Chondrocyte (in vitro differentiated cells): ENCODE measurements around the gene ANTKMT. TPM values are rescaled to one million over a fixed set of nuclear protein-coding genes. Genes with fewer than 3 reads are reported as not detected.

Experiments used
- DNase-seq: peaks from one replicate; pipeline ENCODE4 v3.0.0; 2021; ENCODE audit warnings: mixed read lengths, low spot score
- H3K27ac Mint-ChIP-seq: one replicate; pipeline ENCODE4 v1.8.0; 2021; ENCODE audit warnings: mild to moderate bottlenecking, moderate library complexity, mixed read lengths; ENCODE audit not compliant: unreplicated experiment
- H3K27me3 Mint-ChIP-seq: 2 replicates; pipeline ENCODE4 v1.8.0; 2021; ENCODE audit warnings: low read depth, mixed read lengths
- H3K36me3 Mint-ChIP-seq: 2 replicates; pipeline ENCODE4 v1.8.0; 2021; ENCODE audit warnings: low read depth, mixed read lengths
- H3K4me1 Mint-ChIP-seq: 2 replicates; pipeline ENCODE4 v1.8.0; 2021; ENCODE audit warnings: low read depth, mild to moderate bottlenecking, mixed read lengths
- H3K4me3 Mint-ChIP-seq: one replicate; pipeline ENCODE4 v1.8.0; 2021; ENCODE audit warnings: mild to moderate bottlenecking, moderate library complexity, mixed read lengths; ENCODE audit not compliant: unreplicated experiment
- H3K9me3 Mint-ChIP-seq: 2 replicates; pipeline ENCODE4 v1.8.0; 2021; ENCODE audit warnings: low read depth, mixed read lengths
- CTCF ChIP-seq: fragments of 200-600 bp; sonication (generic); IDR thresholded peaks from 2 replicates; pipeline ENCODE4 v1.5.0; 2021; ENCODE audit warnings: antibody characterized with exemption, mild to moderate bottlenecking, moderate library complexity
- total RNA-seq: library from RNA; stranded (reverse); gene quantifications from 3 replicates; pipeline ENCODE4 v1.2.1, GENCODE V29; 2021

ANTKMT gene
- total RNA-seq, 1 donor from 2014 or later, result 38.2 TPM

DNA sequence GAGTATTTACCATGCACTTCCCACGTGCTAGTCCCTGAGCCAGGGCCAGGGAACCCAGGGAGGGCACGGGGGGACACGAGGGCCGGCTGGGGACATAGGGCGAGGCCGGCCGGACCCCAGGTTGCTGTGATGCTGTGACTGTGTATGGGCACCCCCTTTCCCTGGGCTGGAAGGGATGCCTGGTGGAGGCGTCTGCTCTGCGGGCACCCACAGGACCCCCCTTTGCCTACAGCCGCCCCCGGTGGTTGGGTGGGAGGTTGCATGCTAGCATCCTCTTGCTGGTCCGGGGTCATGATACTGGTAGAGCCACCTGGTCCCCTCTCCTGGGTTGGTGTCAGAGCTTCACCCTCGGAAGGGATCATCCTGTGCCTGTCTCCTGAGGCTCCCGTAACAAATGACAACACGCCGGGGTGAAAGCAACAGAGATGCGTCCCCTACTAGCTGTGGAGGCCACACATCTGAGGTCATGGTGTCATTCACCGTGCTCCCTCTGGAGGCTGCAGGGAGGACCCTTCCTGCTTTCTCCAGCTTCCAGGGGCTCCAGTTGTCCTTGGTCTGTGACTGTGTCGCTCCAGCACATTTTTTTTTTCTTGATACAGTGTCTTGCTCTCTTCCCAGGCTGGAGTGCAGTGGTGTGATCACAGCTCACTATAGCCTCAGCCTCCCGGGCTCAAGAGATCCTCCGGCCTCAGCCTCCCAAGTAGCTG is 23.0 kb downstream of the ANTKMT start:
- Mint-ChIP-seq H3K27me3 (no peaks in the 10 kb centered on the region), H3K4me3 (no peak overlapping the region), H3K4me1 (peaks cover 16% of the 10 kb centered on the region), H3K9me3 (no peaks in the 10 kb centered on the region), H3K36me3 (no peaks in the 10 kb centered on the region), H3K27ac (no peak overlapping the region)
- no peak for DNase-seq
- TF ChIP-seq CTCF, result peak; percentile 24

DNA sequence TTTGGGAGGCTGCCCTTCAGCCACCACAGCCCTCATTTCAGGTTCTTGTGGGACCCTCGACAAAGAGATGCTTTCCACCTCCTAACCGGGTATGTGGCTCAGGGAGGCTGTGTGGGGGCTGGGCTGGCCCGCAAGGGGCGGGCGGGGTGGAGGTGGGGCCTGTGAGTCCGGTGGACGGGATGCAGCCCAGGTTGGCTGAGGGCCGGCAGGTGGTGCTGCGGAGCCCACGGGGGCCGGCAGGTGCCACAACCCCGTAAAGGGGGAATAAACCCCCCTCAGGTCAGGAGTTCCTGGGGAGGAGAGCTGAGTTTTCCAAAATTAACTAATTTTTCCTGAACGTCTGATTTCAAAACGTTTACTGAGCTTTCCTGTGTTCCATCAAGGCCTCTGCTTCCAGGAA is 24.8 kb downstream of the ANTKMT start:
- Mint-ChIP-seq H3K27me3 (no peaks in the 10 kb centered on the region), H3K4me1 (peaks cover 8% of the 10 kb centered on the region), H3K4me3 (no peak overlapping the region), H3K27ac (no peak overlapping the region), H3K9me3 (no peaks in the 10 kb centered on the region), H3K36me3 (no peaks in the 10 kb centered on the region)
- no peak for DNase-seq
- TF ChIP-seq CTCF, result peak; percentile 67

GRCh38 chr16:746637-747036 is 25.7 kb downstream of the ANTKMT start:
- TF ChIP-seq CTCF, result no peak
- H3K4me3 Mint-ChIP-seq, result no peak overlapping the region
- peak; percentile 75 for DNase-seq
- no peak overlapping the region for H3K27ac Mint-ChIP-seq
- peaks cover 5% of the 10 kb centered on the region for H3K27me3 Mint-ChIP-seq
- no peaks in the 10 kb centered on the region for H3K36me3 Mint-ChIP-seq
- no peaks in the 10 kb centered on the region for H3K9me3 Mint-ChIP-seq
- peaks cover 8% of the 10 kb centered on the region for H3K4me1 Mint-ChIP-seq

GRCh38 chr16:747978-748746 is 27.2 kb downstream of the ANTKMT start:
- Mint-ChIP-seq H3K9me3 (no peaks in the 10 kb centered on the region), H3K4me3 (no peak overlapping the region), H3K27ac (no peak overlapping the region), H3K4me1 (peaks cover 8% of the 10 kb centered on the region), H3K36me3 (no peaks in the 10 kb centered on the region), H3K27me3 (peaks cover 9% of the 10 kb centered on the region)
- peak; percentile 82 for DNase-seq
- TF ChIP-seq CTCF, result no peak

GRCh38 chr16:749010-749409 is 28.1 kb downstream of the ANTKMT start:
- TF ChIP-seq CTCF, result no peak
- Mint-ChIP-seq H3K4me1 (peaks cover 8% of the 10 kb centered on the region), H3K9me3 (no peaks in the 10 kb centered on the region), H3K27ac (peak overlapping the region; percentile 91), H3K36me3 (no peaks in the 10 kb centered on the region), H3K4me3 (no peak overlapping the region), H3K27me3 (peaks cover 9% of the 10 kb centered on the region)
- DNase-seq, result no peak
